Smooth muscle cell (in vitro differentiated cells): ENCODE results near the gene FUBP3. TPM values are rescaled to one million over a fixed set of nuclear protein-coding genes. Genes with fewer than 3 reads are reported as not detected.

Source experiments
- DNase-seq: peaks from one replicate; lab custom pipeline; 2025; ENCODE audit not compliant: unreplicated experiment; lab: John Stamatoyannopoulos, UW
- H2AFZ ChIP-seq: fragments of 200-600 bp; sonication (generic); 2 replicates; pipeline ENCODE4 v1.6.0; 2016; ENCODE audit warnings: antibody characterized with exemption, low read depth, mild to moderate bottlenecking
- H3F3A ChIP-seq: fragments of 200-600 bp; sonication (generic); 2 replicates; pipeline ENCODE4 v1.6.0; 2017; ENCODE audit warnings: antibody characterized with exemption, low read depth
- H3K27ac ChIP-seq: fragments of 200-600 bp; sonication (generic); 2 replicates; pipeline ENCODE4 v1.5.1; 2016; ENCODE audit warnings: low read depth, mild to moderate bottlenecking
- H3K27me3 ChIP-seq: fragments of 200-600 bp; sonication (generic); 2 replicates; pipeline ENCODE4 v1.6.1; 2016; ENCODE audit warnings: low read depth, mild to moderate bottlenecking
- H3K36me3 ChIP-seq: fragments of 200-600 bp; sonication (generic); 2 replicates; pipeline ENCODE4 v1.5.1; 2016; ENCODE audit warnings: low read depth
- H3K4me1 ChIP-seq: fragments of 200-600 bp; sonication (generic); 2 replicates; pipeline ENCODE4 v1.5.1; 2016; ENCODE audit warnings: low read depth
- H3K4me2 ChIP-seq: fragments of 200-600 bp; sonication (generic); 2 replicates; pipeline ENCODE4 v1.6.0; 2016; ENCODE audit warnings: mild to moderate bottlenecking
- H3K4me3 ChIP-seq: fragments of 200-600 bp; sonication (generic); 2 replicates; pipeline ENCODE4 v1.5.1; 2016; ENCODE audit warnings: mild to moderate bottlenecking
- H3K79me2 ChIP-seq: fragments of 200-600 bp; sonication (generic); 2 replicates; pipeline ENCODE4 v1.6.0; 2016; ENCODE audit warnings: low read depth, mild to moderate bottlenecking
- H3K9ac ChIP-seq: fragments of 200-600 bp; sonication (generic); 2 replicates; pipeline ENCODE4 v1.6.0; 2016; ENCODE audit warnings: low read depth
- H3K9me3 ChIP-seq: fragments of 200-600 bp; sonication (generic); replicated peaks from 2 replicates; pipeline ENCODE4 v1.5.1; 2016; ENCODE audit warnings: low read depth
- H4K20me1 ChIP-seq: fragments of 200-600 bp; sonication (generic); 2 replicates; pipeline ENCODE4 v1.6.0; 2016; ENCODE audit warnings: low read depth
- CTCF ChIP-seq: fragments of 200-600 bp; sonication (generic); IDR thresholded peaks from 2 replicates; pipeline ENCODE4 v1.5.1; 2017; ENCODE audit warnings: borderline replicate concordance, mild to moderate bottlenecking, antibody characterized with exemption; ENCODE audit not compliant: insufficient read depth, poor library complexity, severe bottlenecking
- WGBS: methylation state at CpG from one replicate; pipeline ENCODE4 v1.1.7; 2016; ENCODE audit warnings: low lambda C conversion rate; 5-methylcytosine and 5-hydroxymethylcytosine counted together
- polyA plus RNA-seq: library from polyadenylated mRNA; unstranded; fragments of >200 nt; fragmentation: Nextera tagmentation; extraction: Ambion mirVana; gene quantifications from 2 replicates; pipeline ENCODE4 v1.2.1, GENCODE V29; 2016
- total RNA-seq: library from RNA; depleted of rRNA; stranded (reverse); fragments of >200 nt; gene quantifications from 2 replicates; pipeline ENCODE4 v1.2.3, GENCODE V29; 2014

The FUBP3 gene
- total and polyA plus RNA-seq, 2 experiments from 2014 or later: 46.9 to 52.5 TPM

- Histone ChIP-seq H4K20me1 (no peaks in the 10 kb centered on the region), H3K27ac (no peak overlapping the region), H3K4me2 (no peak overlapping the region), H3K4me3 (no peak overlapping the region), H3K36me3 (peaks cover 7% of the 10 kb centered on the region), H3K79me2 (no peaks in the 10 kb centered on the region), H2AFZ (no peak overlapping the region), H3K9me3 (no peaks in the 10 kb centered on the region), H3F3A (no peaks in the 10 kb centered on the region), H3K9ac (no peak overlapping the region), H3K27me3 (no peaks in the 10 kb centered on the region), H3K4me1 (no peaks in the 10 kb centered on the region)
- no peak for DNase-seq
- no peak for TF ChIP-seq CTCF
- WGBS: 90% methylated on average over 36 of the region's 37 CpGs
Measured at GRCh38 chr9:130638284-130639123, 59.1 kb downstream of the FUBP3 start.

DNA sequence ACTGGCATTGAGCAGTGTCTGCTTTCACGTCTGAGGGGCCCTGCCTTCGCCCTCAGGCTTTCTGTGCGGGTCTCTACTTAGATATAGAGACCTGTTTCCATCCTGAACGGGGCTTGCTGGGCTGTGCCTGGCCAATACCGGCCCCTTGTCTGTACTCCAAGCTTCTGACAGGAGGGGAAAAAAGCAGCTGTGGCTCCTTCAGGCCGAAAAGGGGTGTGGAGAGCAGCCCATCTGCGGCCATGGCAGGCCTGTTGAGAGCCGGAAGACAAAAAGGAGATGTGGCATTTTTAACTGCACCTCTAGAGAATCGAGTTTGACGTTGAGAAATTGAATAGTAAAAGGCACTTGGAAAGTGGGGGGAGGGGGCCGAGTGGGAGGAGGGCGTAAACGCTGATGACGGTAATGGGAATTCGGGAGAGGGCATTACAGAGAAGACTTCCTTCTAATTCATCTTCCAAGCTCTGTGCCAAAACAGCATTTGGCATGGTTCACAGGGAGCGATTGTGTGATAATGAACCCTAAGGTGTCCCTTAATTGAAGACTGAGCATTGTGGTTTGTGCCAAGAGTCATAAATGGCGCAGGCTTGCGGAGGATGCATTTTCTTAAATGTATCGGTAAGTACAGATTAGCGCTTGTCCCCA, 59.9 kb downstream of the FUBP3 start:
- WGBS: 84% methylated on average over 19 of the region's 20 CpGs
- no peaks in the 10 kb centered on the region for H3F3A ChIP-seq
- H3K4me1 ChIP-seq: no peaks in the 10 kb centered on the region
- no peak overlapping the region for H2AFZ ChIP-seq
- no peak for DNase-seq
- no peaks in the 10 kb centered on the region for H3K27me3 ChIP-seq
- no peak overlapping the region for H3K4me3 ChIP-seq
- H3K9me3 ChIP-seq: no peaks in the 10 kb centered on the region
- peaks cover 7% of the 10 kb centered on the region for H3K36me3 ChIP-seq
- no peaks in the 10 kb centered on the region for H3K79me2 ChIP-seq
- H3K4me2 ChIP-seq: no peak overlapping the region
- TF ChIP-seq CTCF: no peak
- no peaks in the 10 kb centered on the region for H4K20me1 ChIP-seq
- no peak overlapping the region for H3K9ac ChIP-seq
- H3K27ac ChIP-seq: no peak overlapping the region

DNA sequence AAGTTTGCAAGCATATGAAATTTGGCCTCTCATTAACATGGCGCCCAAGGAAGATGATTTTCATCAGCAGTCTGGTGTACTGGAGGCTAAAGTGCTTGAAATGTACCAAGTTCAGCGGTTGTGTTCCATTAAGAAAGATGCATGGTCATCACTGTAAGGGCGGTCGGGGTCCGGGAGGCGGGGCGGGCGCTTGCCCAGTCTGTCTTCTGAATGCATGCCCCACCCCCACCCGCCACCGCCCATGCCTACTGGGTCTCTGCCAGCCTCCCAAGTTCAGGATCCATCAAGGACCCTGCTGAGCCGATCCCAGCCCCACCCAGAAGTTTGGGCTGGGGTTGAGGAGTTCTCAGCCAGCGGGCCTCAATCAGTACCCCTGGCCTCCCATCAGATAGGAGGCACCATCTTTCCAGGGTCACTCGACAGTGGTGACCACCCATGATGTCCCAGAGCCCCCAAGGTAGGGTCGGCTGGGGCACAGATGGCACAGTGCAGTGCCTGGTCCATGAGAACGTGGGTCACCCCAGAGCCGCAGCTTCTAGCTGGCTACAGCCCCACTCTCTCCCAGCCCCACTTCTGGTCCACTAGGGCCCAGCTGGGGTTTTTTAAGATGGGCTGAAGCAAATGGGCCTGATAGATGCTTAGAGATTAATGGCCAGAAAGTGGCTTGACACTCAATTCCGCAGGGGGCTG, 60.6 kb downstream of the FUBP3 start:
- H3K9ac ChIP-seq: no peak overlapping the region
- DNase-seq: no peak
- no peaks in the 10 kb centered on the region for H3F3A ChIP-seq
- no peaks in the 10 kb centered on the region for H3K4me1 ChIP-seq
- no peak overlapping the region for H3K4me3 ChIP-seq
- no peak for TF ChIP-seq CTCF
- 96% methylated on average over 11 of the region's 17 CpGs for WGBS
- H2AFZ ChIP-seq: no peak overlapping the region
- no peaks in the 10 kb centered on the region for H3K27me3 ChIP-seq
- no peaks in the 10 kb centered on the region for H3K79me2 ChIP-seq
- no peaks in the 10 kb centered on the region for H3K9me3 ChIP-seq
- peaks cover 7% of the 10 kb centered on the region for H3K36me3 ChIP-seq
- no peak overlapping the region for H3K27ac ChIP-seq
- H3K4me2 ChIP-seq: no peak overlapping the region
- no peaks in the 10 kb centered on the region for H4K20me1 ChIP-seq
